Urinary bladder (tissue), 4 donors: ENCODE data around the gene CORO2B. TPM values are rescaled to one million over a fixed set of nuclear protein-coding genes. Genes with fewer than 3 reads are reported as not detected.
"Not testable (repeated sequence)": the region's sequence is repeated elsewhere in the genome, so short reads cannot be mapped to it uniquely, and the experiment has no call there.

ENCODE experiments used
- DNase-seq: peaks from one replicate; pipeline ENCODE4 v3.0.0-alpha.2; 2015; ENCODE audit errors: extremely low spot score
- H3K27ac ChIP-seq: one replicate; pipeline ENCODE4 v1.5.1; 2013; ENCODE audit warnings: low read depth, mild to moderate bottlenecking, moderate library complexity
- H3K36me3 ChIP-seq: one replicate; pipeline ENCODE4 v1.6.1; 2013; ENCODE audit warnings: mild to moderate bottlenecking, moderate library complexity; ENCODE audit not compliant: insufficient read depth
- H3K4me1 ChIP-seq: one replicate; pipeline ENCODE4 v1.6.1; 2013; ENCODE audit warnings: mild to moderate bottlenecking, moderate library complexity; ENCODE audit not compliant: insufficient read depth
- H3K4me3 ChIP-seq: one replicate; pipeline ENCODE4 v1.5.1; 2013; ENCODE audit warnings: low read depth, low read length
- WGBS: extraction: QIAGEN DNeasy Blood & Tissue Kit; methylation state at CpG from one replicate; pipeline ENCODE4 v1.1.7; 2013; 5-methylcytosine and 5-hydroxymethylcytosine counted together
- polyA plus RNA-seq: library from polyadenylated mRNA; stranded (reverse); fragments of 200-250 nt; gene quantifications from one replicate; pipeline ENCODE4 v1.2.3, GENCODE V29; 2013
- total RNA-seq: library from RNA; depleted of rRNA; stranded (reverse); fragments of >200 nt; gene quantifications from one replicate; pipeline ENCODE4 v1.2.3, GENCODE V29; 2014
- donor health status: healthy with polysubstance abuse.
- donor health status: healthy.

The CORO2B gene
- total and polyA plus RNA-seq, 2 donors, result 4.2 to 6.4 TPM

GRCh38 chr15:68759982-68760579 lies 181.3 kb downstream of the CORO2B start:
- H3K4me1 ChIP-seq, H3K27ac ChIP-seq, H3K36me3 ChIP-seq, H3K4me3 ChIP-seq, DNase-seq: not testable (repeated sequence)
- 96% methylated on average over 1 of the region's 1 CpG for WGBS

GRCh38 chr15:68763063-68763462 lies 184.3 kb downstream of the CORO2B start:
- WGBS, result 81% methylated on average over 4 of the region's 4 CpGs
- DNase-seq, result no peak
- Histone ChIP-seq H3K27ac (no peak overlapping the region), H3K4me3 (no peak overlapping the region), H3K36me3 (no peaks in the 10 kb centered on the region), H3K4me1 (no peaks in the 10 kb centered on the region)

DNA sequence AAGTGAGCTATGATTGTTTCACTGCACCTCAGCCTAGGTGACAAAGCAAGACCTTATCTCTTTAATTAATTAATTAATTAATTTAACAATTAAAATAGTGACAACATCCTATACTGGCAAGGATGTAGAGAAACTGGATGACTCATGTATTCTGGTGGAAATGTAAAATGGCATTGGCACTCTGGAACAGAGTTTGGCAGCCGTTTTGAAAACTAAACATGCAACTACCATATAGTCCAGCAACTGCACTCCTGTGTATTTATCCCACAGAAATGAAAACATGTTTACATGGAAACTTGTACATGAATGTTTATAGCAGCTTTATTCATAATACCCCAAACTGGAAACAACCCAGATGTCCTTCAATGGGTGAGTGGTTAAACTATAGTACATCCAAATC lies 185.3 kb downstream of the CORO2B start:
- no peak for DNase-seq
- no peak overlapping the region for H3K27ac ChIP-seq
- 46% methylated on average over 1 of the region's 1 CpG for WGBS

GRCh38 chr15:68765602-68766368 lies 187.0 kb downstream of the CORO2B start:
- 76% methylated on average over 11 of the region's 11 CpGs for WGBS
- no peak overlapping the region for H3K4me3 ChIP-seq
- no peaks in the 10 kb centered on the region for H3K36me3 ChIP-seq
- no peaks in the 10 kb centered on the region for H3K4me1 ChIP-seq
- no peak overlapping the region for H3K27ac ChIP-seq
- no peak for DNase-seq

More for the DNA sequence above, 185.3 kb downstream of the CORO2B start:
- H3K4me3 ChIP-seq, result no peak overlapping the region
- no peaks in the 10 kb centered on the region for H3K4me1 ChIP-seq
- no peaks in the 10 kb centered on the region for H3K36me3 ChIP-seq

- H3K27ac ChIP-seq, result no peak overlapping the region
- 70% methylated on average over 4 of the region's 4 CpGs for WGBS
Measured at GRCh38 chr15:68767833-68768232, 189.0 kb downstream of the CORO2B start.

GRCh38 chr15:68768321-68768720 lies 189.5 kb downstream of the CORO2B start:
- H3K4me3 ChIP-seq, result no peak overlapping the region
- WGBS, result 10% methylated on average over 2 of the region's 2 CpGs
- H3K36me3 ChIP-seq, result no peaks in the 10 kb centered on the region
- no peaks in the 10 kb centered on the region for H3K4me1 ChIP-seq
- DNase-seq, result no peak
- no peak overlapping the region for H3K27ac ChIP-seq

More at GRCh38 chr15:68767833-68768232, 189.0 kb downstream of the CORO2B start:
- no peaks in the 10 kb centered on the region for H3K36me3 ChIP-seq
- H3K4me3 ChIP-seq, result no peak overlapping the region
- no peak for DNase-seq
- no peaks in the 10 kb centered on the region for H3K4me1 ChIP-seq

DNA sequence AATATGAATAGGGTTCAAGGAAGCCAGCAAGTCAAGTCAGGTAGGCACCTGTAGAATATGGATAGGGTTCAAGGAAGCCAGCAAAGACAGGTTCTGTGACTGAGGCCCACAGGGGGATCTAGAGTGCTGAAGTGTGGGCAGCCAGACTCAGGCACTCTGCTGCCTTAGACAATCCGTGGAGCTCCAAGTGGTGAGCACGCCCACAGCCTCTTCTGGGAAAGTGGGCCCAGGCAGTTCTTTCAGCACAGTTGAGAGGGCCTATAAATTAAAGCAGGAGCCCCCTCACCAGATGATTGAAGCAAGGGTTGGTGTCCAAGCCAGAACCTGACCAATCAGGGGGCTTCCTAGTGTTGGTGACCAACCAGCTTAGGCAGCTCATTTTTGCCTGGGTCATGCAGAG lies 190.9 kb downstream of the CORO2B start:
- no peaks in the 10 kb centered on the region for H3K36me3 ChIP-seq
- H3K4me3 ChIP-seq, result no peak overlapping the region
- no peak overlapping the region for H3K27ac ChIP-seq
- DNase-seq, result no peak
- WGBS, result 95% methylated on average over 2 of the region's 2 CpGs
- no peaks in the 10 kb centered on the region for H3K4me1 ChIP-seq

- H3K27ac ChIP-seq, result no peak overlapping the region
- DNase-seq, result no peak
- H3K4me3 ChIP-seq, result no peak overlapping the region
- H3K36me3 ChIP-seq, result no peaks in the 10 kb centered on the region
- no peaks in the 10 kb centered on the region for H3K4me1 ChIP-seq
Measured at GRCh38 chr15:68770216-68770615, 191.4 kb downstream of the CORO2B start.

- WGBS, result 91% methylated on average over 2 of the region's 2 CpGs
- Histone ChIP-seq H3K27ac (no peak overlapping the region), H3K4me1 (no peaks in the 10 kb centered on the region), H3K36me3 (no peaks in the 10 kb centered on the region), H3K4me3 (no peak overlapping the region)
- no peak for DNase-seq
Measured at GRCh38 chr15:68773036-68773435, 194.2 kb downstream of the CORO2B start.

DNA sequence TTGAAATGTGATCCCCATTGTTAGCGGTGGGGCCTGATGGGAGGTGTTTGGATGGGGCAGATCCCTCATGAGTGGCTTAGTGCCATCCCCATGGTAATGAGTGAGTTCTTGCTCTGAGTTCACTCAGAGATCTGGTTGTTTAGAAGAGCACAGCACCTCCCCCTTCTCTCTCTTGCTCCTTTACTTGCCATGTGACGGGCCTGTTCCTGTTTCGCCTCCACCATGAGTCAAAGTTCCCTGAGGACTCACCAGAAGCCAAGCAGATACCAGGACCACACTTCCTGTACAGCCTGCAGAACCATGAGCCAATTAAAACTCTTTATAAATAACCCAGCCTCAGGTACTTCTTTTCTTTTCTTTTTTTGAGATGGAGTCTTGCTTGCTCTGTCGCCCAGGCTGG lies 195.3 kb downstream of the CORO2B start:
- no peaks in the 10 kb centered on the region for H3K4me1 ChIP-seq
- no peak overlapping the region for H3K27ac ChIP-seq
- H3K4me3 ChIP-seq, result no peak overlapping the region
- DNase-seq, result no peak
- WGBS, result 96% methylated on average over 4 of the region's 4 CpGs
- no peaks in the 10 kb centered on the region for H3K36me3 ChIP-seq

DNA sequence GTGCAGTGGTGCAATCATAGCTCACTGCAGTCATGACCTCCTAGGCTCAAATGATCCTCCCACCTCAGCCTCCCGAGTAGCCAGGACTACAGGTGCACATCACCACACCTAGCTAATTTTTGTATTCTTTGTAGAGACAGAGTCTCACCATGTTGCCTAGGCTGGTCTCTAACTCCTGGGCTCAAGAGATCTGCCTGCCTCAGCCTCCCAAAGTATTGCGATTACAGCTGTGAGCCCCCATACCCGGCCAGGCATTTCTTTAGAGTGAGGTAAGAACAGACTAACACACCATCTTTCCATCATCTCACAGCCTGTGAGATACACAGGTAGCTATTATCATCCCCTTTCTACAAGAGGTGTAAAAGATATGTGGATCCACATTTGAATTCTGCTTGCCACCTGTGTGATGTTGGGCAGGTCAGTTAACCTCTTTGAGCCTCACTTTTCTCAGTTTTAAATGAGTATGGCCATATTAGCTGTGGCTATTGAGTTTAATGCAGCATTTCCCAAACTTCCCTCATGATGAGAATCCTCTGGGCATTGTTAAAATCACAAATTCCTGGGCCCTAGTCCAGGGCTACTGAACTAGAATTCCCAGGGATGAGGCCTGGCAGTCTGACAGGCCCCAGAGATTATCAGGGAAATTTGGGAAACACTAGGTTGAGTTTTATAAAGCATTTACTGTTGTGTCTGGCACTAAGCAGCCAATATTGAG lies 195.9 kb downstream of the CORO2B start:
- peaks cover 2% of the 10 kb centered on the region for H3K36me3 ChIP-seq
- H3K27ac ChIP-seq, result no peak overlapping the region
- 94% methylated on average over 3 of the region's 3 CpGs for WGBS
- no peaks in the 10 kb centered on the region for H3K4me1 ChIP-seq
- no peak overlapping the region for H3K4me3 ChIP-seq
- no peak for DNase-seq

- no peak overlapping the region for H3K27ac ChIP-seq
- DNase-seq, result no peak
- no peaks in the 10 kb centered on the region for H3K4me1 ChIP-seq
- H3K36me3 ChIP-seq, result peaks cover 2% of the 10 kb centered on the region
- H3K4me3 ChIP-seq, result no peak overlapping the region
- WGBS, result 90% methylated on average over 3 of the region's 3 CpGs
Measured at GRCh38 chr15:68775236-68775577, 196.4 kb downstream of the CORO2B start.

- Histone ChIP-seq H3K27ac (no peak overlapping the region), H3K4me3 (no peak overlapping the region), H3K36me3 (peaks cover 4% of the 10 kb centered on the region), H3K4me1 (no peaks in the 10 kb centered on the region)
- no peak for DNase-seq
- 37% methylated on average over 8 of the region's 8 CpGs for WGBS
Measured at GRCh38 chr15:68775671-68776476, 197.1 kb downstream of the CORO2B start.
